SK-N-SH (cell line): ENCODE measurements around the gene CC2D2A.

Experiments
- EP300 ChIP-seq, 2 experiments: IDR thresholded peaks; 2 replicates each; pipeline versions ENCODE4 v1.4.0 to v1.6.1; 2012; ENCODE audit warnings: borderline replicate concordance in 1 of 2, low read depth in 1 of 2, low read length in 1 of 2
- POLR2AphosphoS5 ChIP-seq: IDR thresholded peaks from 2 replicates; pipeline ENCODE4 v1.6.1; 2012; ENCODE audit warnings: low read depth, low read length
- RAD21 ChIP-seq: IDR thresholded peaks from 2 replicates; pipeline ENCODE4 v1.6.1; 2012; ENCODE audit warnings: mild to moderate bottlenecking, low read length
- TF ChIP-seq, protein P1 (sequence below): fragments of 200-600 bp; sonication (generic); IDR thresholded peaks from 2 replicates; pipeline ENCODE4 v1.6.1; 2017; ENCODE audit warnings: antibody characterized with exemption, mild to moderate bottlenecking, moderate library complexity

DNA sequence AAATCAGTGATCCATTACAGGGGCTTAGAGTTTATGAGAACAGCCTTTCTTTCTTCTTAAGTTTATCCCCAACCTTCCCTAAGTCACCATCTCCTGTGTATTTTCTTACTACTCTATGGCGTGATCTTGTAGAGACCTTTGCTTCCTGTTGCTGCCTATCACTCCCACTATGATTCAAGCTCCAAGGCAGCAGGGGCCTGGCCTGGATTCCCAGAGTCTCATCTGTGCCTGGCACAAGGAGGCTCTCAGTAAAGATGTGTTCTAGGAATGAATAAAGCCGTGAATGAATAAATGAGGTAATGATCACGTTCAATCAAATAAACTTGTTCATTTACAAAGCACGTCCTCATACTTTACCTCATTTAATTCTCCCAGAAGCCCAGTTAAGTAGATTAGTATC, 45.4 kb downstream of the CC2D2A start:
- TF ChIP-seq EP300 (IDR thresholded peaks at IDR 0.05; ENCODE audit: borderline replicate concordance in 1 of 2, low read depth in 1 of 2, low read length in 1 of 2) (no peak), RAD21 (no peak), POLR2AphosphoS5 (no peak)
- TF ChIP-seq, protein P1, sequence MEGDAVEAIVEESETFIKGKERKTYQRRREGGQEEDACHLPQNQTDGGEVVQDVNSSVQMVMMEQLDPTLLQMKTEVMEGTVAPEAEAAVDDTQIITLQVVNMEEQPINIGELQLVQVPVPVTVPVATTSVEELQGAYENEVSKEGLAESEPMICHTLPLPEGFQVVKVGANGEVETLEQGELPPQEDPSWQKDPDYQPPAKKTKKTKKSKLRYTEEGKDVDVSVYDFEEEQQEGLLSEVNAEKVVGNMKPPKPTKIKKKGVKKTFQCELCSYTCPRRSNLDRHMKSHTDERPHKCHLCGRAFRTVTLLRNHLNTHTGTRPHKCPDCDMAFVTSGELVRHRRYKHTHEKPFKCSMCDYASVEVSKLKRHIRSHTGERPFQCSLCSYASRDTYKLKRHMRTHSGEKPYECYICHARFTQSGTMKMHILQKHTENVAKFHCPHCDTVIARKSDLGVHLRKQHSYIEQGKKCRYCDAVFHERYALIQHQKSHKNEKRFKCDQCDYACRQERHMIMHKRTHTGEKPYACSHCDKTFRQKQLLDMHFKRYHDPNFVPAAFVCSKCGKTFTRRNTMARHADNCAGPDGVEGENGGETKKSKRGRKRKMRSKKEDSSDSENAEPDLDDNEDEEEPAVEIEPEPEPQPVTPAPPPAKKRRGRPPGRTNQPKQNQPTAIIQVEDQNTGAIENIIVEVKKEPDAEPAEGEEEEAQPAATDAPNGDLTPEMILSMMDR, result no peak
